ENCODE measurements around the gene MGMT.

MGMT gene

DNA sequence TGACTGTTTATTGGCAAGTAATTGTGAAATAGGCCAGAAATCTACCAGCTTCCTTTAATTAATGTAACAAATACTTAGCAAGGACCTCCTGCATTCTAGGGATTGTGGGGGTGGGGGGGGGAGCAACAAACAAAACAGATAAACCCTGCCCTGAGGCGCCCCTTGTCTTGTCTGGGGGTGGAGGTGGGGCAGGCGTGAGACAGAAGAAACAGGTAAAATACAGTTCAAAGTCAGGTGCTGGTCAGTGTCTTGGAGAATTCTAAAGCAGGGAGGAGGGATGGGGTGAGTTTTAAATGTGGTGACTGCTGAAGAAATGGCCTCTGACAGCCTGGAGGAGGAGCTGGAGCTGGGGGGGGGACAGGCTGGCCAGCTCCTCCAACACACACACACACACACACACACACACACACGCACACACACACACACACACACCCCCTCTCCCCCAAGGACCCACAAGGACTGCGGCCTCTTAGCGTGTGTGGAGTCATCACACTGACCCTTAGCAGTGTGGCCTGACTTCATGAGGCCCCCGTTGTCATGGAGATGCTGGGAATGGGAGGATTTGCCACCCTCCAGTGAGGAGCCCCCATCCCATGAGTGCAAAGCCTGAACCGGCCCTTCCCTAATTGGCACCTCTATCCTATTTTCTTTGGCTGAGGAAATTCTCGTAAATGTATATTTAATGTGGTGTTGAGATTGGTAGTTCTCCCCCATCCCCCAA lies 190.4 kb downstream of the MGMT start:
- H3K36me3 ChIP-seq (ENCODE audit: insufficient read depth, insufficient read length, low read length), result no peaks in the 10 kb centered on the region
- no peaks in the 10 kb centered on the region for H3K27me3 ChIP-seq (ENCODE audit: insufficient read depth, insufficient read length)
- H3K9me3 ChIP-seq (ENCODE audit: insufficient read depth, low read length), result no peaks in the 10 kb centered on the region
- H3K9ac ChIP-seq (ENCODE audit: insufficient read length, low read depth), result no peak overlapping the region
- no peak overlapping the region for H3K4me3 ChIP-seq (ENCODE audit: insufficient read length, low read depth)
- no peaks in the 10 kb centered on the region for H3K4me1 ChIP-seq (ENCODE audit: insufficient read depth, insufficient read length)
- no peak for DNase-seq (ENCODE audit: low read depth, low spot score)
- TF ChIP-seq ZNF274 (IDR thresholded peaks at IDR 0.05; ENCODE audit: low read depth, low read length), result no peak
- TF ChIP-seq YY1 (IDR thresholded peaks at IDR 0.05; ENCODE audit: insufficient read depth, insufficient read length), result no peak

- H3K4me3 ChIP-seq (ENCODE audit: insufficient read length, low read depth), result no peak overlapping the region
- H3K4me1 ChIP-seq (ENCODE audit: insufficient read depth, insufficient read length), result no peaks in the 10 kb centered on the region
- H3K27me3 ChIP-seq (ENCODE audit: insufficient read depth, insufficient read length), result no peaks in the 10 kb centered on the region
- no peak for DNase-seq (ENCODE audit: low read depth, low spot score)
- TF ChIP-seq SUZ12 (IDR thresholded peaks at IDR 0.05; ENCODE audit: extremely low read depth, insufficient read depth, insufficient read length) (no peak), ZNF274 (IDR thresholded peaks at IDR 0.05; ENCODE audit: low read depth, low read length) (no peak), YY1 (IDR thresholded peaks at IDR 0.05; ENCODE audit: insufficient read depth, insufficient read length) (no peak)
- H3K36me3 ChIP-seq (ENCODE audit: insufficient read depth, insufficient read length, low read length), result no peaks in the 10 kb centered on the region
- H3K9me3 ChIP-seq (ENCODE audit: insufficient read depth, low read length), result no peaks in the 10 kb centered on the region
- H3K9ac ChIP-seq (ENCODE audit: insufficient read length, low read depth), result no peak overlapping the region
Observed at GRCh38 chr10:129658376-129659072, 191.5 kb downstream of the MGMT start.

DNA sequence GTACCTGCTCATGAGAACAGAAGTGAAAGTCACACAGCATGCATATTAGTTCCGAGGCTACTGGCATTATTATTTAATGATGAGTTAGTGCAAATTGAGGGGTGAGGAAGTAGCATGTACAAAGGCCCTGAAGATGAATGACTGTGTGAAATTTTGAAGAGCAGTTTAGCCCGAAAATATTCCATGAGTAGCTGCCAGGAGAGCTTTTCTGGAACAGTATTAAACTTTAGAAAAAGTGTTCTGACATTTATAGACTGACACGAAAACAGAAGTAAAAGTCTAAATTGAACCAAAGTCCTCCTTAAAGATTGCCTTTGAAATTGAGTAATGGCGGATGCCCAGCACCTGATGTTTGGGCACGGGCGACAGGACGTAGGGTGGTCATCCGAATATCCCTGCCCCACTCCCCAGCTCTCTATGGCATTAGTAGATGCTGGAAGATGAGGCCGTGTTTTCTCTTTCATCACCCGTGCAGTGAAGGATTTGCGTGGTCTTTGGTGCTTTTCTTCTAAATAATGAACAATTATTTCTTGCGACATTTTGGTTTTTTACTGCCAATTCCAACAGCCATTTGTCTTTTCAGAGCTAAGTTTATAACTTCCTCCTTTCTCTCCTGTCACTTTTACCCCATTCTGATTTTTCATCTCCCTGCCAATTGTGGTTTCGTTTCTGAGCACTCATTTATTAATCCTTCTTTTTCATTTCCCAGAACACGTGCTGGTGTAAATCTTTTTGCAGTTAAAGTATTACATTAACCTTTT lies 192.6 kb downstream of the MGMT start:
- Histone ChIP-seq H3K27me3 (ENCODE audit: insufficient read depth, insufficient read length) (no peaks in the 10 kb centered on the region), H3K4me1 (ENCODE audit: insufficient read depth, insufficient read length) (no peaks in the 10 kb centered on the region), H3K4me3 (ENCODE audit: insufficient read length, low read depth) (no peak overlapping the region), H3K9me3 (ENCODE audit: insufficient read depth, low read length) (peaks cover 9% of the 10 kb centered on the region; the same call in 1 of the 2 replicates), H3K36me3 (ENCODE audit: insufficient read depth, insufficient read length, low read length) (no peaks in the 10 kb centered on the region), H3K9ac (ENCODE audit: insufficient read length, low read depth) (no peak overlapping the region)
- DNase-seq (ENCODE audit: low read depth, low spot score), result no peak
- no peak for TF ChIP-seq ZNF274 (IDR thresholded peaks at IDR 0.05; ENCODE audit: low read depth, low read length)
- TF ChIP-seq YY1 (IDR thresholded peaks at IDR 0.05; ENCODE audit: insufficient read depth, insufficient read length), result no peak
- no peak for TF ChIP-seq SUZ12 (IDR thresholded peaks at IDR 0.05; ENCODE audit: extremely low read depth, insufficient read depth, insufficient read length)

DNA sequence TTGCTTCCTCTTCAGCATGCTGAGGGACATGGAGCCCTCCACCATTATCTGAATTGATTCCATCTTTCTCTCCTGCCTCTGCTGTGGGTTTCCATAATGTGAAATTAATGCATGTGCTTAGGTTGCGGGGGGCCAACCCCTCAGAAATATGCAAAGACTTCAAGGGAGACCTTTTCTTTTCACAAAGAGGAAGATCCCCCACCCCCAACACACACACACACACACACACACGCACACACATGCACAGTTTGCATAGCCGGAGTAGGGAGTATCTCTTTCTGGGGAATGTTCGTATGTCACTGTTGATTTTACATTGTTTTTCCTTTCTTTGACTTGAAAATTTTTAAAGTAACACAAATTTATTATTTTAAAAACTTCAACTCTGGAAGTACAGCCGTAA lies 193.5 kb downstream of the MGMT start:
- no peak for DNase-seq (ENCODE audit: low read depth, low spot score)
- Histone ChIP-seq H3K27me3 (ENCODE audit: insufficient read depth, insufficient read length) (no peaks in the 10 kb centered on the region), H3K4me1 (ENCODE audit: insufficient read depth, insufficient read length) (no peaks in the 10 kb centered on the region), H3K9ac (ENCODE audit: insufficient read length, low read depth) (no peak overlapping the region), H3K36me3 (ENCODE audit: insufficient read depth, insufficient read length, low read length) (no peaks in the 10 kb centered on the region), H3K9me3 (ENCODE audit: insufficient read depth, low read length) (peaks cover 11% of the 10 kb centered on the region; the same call in 1 of the 2 replicates), H3K4me3 (ENCODE audit: insufficient read length, low read depth) (no peak overlapping the region)
- TF ChIP-seq SUZ12 (IDR thresholded peaks at IDR 0.05; ENCODE audit: extremely low read depth, insufficient read depth, insufficient read length) (no peak), YY1 (IDR thresholded peaks at IDR 0.05; ENCODE audit: insufficient read depth, insufficient read length) (no peak)

DNA sequence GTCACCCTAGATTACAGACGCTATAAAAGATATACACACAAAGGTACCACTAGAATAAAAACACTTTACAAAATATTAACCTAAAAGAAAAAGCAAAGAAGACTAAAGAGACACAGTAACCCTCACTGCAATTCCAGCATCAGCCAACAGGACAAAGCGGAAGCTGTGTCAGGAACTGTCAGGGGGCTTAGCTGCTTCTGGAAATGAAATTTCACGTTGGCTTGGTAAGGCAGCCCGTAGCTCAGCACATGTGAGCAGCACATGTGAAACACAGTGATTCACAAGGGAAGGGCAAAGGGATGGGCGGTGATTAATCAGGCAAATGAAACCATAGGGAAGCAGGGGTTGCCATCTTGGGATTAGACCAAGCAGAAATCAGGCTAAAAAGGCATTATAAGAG lies 195.4 kb downstream of the MGMT start:
- H3K4me1 ChIP-seq (ENCODE audit: insufficient read depth, insufficient read length), result no peaks in the 10 kb centered on the region
- no peak for TF ChIP-seq ZNF274 (IDR thresholded peaks at IDR 0.05; ENCODE audit: low read depth, low read length)
- TF ChIP-seq SUZ12 (IDR thresholded peaks at IDR 0.05; ENCODE audit: extremely low read depth, insufficient read depth, insufficient read length), result no peak
- no peak for TF ChIP-seq YY1 (IDR thresholded peaks at IDR 0.05; ENCODE audit: insufficient read depth, insufficient read length)
- DNase-seq (ENCODE audit: low read depth, low spot score), result no peak
- peaks cover 11% of the 10 kb centered on the region; the same call in 1 of the 2 replicates for H3K9me3 ChIP-seq (ENCODE audit: insufficient read depth, low read length)
- H3K4me3 ChIP-seq (ENCODE audit: insufficient read length, low read depth), result no peak overlapping the region
- no peaks in the 10 kb centered on the region for H3K27me3 ChIP-seq (ENCODE audit: insufficient read depth, insufficient read length)
- H3K36me3 ChIP-seq (ENCODE audit: insufficient read depth, insufficient read length, low read length), result no peaks in the 10 kb centered on the region
- H3K9ac ChIP-seq (ENCODE audit: insufficient read length, low read depth), result no peak overlapping the region

GRCh38 chr10:129670124-129670523 lies 203.1 kb downstream of the MGMT start:
- H3K27me3 ChIP-seq (ENCODE audit: insufficient read depth, insufficient read length), result no peaks in the 10 kb centered on the region
- no peaks in the 10 kb centered on the region for H3K4me1 ChIP-seq (ENCODE audit: insufficient read depth, insufficient read length)
- no peak overlapping the region for H3K4me3 ChIP-seq (ENCODE audit: insufficient read length, low read depth)
- no peaks in the 10 kb centered on the region for H3K36me3 ChIP-seq (ENCODE audit: insufficient read depth, insufficient read length, low read length)
- no peak overlapping the region for H3K9ac ChIP-seq (ENCODE audit: insufficient read length, low read depth)
- DNase-seq (ENCODE audit: low read depth, low spot score), result no peak
- TF ChIP-seq ZNF274 (IDR thresholded peaks at IDR 0.05; ENCODE audit: low read depth, low read length), result no peak
- no peak for TF ChIP-seq SUZ12 (IDR thresholded peaks at IDR 0.05; ENCODE audit: extremely low read depth, insufficient read depth, insufficient read length)
- TF ChIP-seq YY1 (IDR thresholded peaks at IDR 0.05; ENCODE audit: insufficient read depth, insufficient read length), result no peak
- peaks cover 22% of the 10 kb centered on the region for H3K9me3 ChIP-seq (ENCODE audit: insufficient read depth, low read length)

DNA sequence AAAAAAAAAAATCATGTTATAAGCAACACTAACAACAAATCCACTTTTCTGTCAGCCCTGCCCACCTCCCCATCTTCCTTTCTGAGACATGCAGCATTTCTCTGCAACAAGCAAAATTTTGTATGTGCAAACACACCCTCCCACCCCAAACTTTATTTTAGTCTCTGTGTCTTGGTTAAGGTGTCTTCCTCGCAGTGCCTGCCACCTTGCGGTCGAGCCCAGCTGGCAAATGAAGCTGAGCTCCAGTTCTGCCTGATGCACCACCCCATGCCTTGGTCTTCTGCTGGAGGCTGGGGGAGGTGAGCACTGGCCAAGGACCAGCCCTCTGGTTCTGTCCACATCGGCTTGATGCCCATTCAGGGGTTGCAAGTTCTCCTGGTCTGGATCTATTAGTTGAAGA lies 206.3 kb downstream of the MGMT start:
- no peak for DNase-seq (ENCODE audit: low read depth, low spot score)
- no peaks in the 10 kb centered on the region for H3K4me1 ChIP-seq (ENCODE audit: insufficient read depth, insufficient read length)
- no peak for TF ChIP-seq SUZ12 (IDR thresholded peaks at IDR 0.05; ENCODE audit: extremely low read depth, insufficient read depth, insufficient read length)
- no peak for TF ChIP-seq YY1 (IDR thresholded peaks at IDR 0.05; ENCODE audit: insufficient read depth, insufficient read length)
- TF ChIP-seq ZNF274 (IDR thresholded peaks at IDR 0.05; ENCODE audit: low read depth, low read length), result no peak
- H3K36me3 ChIP-seq (ENCODE audit: insufficient read depth, insufficient read length, low read length), result no peaks in the 10 kb centered on the region
- H3K9me3 ChIP-seq (ENCODE audit: insufficient read depth, low read length), result peaks cover 22% of the 10 kb centered on the region
- H3K4me3 ChIP-seq (ENCODE audit: insufficient read length, low read depth), result no peak overlapping the region
- no peak overlapping the region for H3K9ac ChIP-seq (ENCODE audit: insufficient read length, low read depth)
- no peaks in the 10 kb centered on the region for H3K27me3 ChIP-seq (ENCODE audit: insufficient read depth, insufficient read length)
